DND-41 (cell line): ENCODE data around the gene PTPN23.
"Not testable (repeated sequence)": the region's sequence is repeated elsewhere in the genome, so short reads cannot be mapped to it uniquely, and the experiment has no call there.

Experiments used
- ATAC-seq: fragments of 200-7000 bp; cut with Tn5 transposase; 3 replicates; pipeline ENCODE4 v1.9.1; 2021; ENCODE audit warnings: low read depth; ENCODE audit not compliant: insufficient read depth
- DNase-seq: peaks from one replicate; pipeline ENCODE4 v3.0.0-alpha.2; 2020
- H2AFZ ChIP-seq: 2 replicates; pipeline ENCODE4 v1.6.0; 2012; ENCODE audit warnings: low read depth, low read length
- H3K27ac ChIP-seq: 2 replicates; pipeline ENCODE4 v1.5.1; 2012; ENCODE audit warnings: low read length, inconsistent platforms
- H3K27me3 ChIP-seq: fragments of 200-600 bp; sonication (generic); 2 replicates; pipeline ENCODE4 v1.6.0; 2012; ENCODE audit warnings: low read length, mild to moderate bottlenecking, inconsistent platforms; ENCODE audit not compliant: insufficient read depth, poor library complexity
- H3K36me3 ChIP-seq: 2 replicates; pipeline ENCODE4 v1.5.1; 2012; ENCODE audit warnings: low read length, inconsistent platforms; ENCODE audit not compliant: insufficient read depth
- H3K4me1 ChIP-seq: 2 replicates; pipeline ENCODE4 v1.5.1; 2012; ENCODE audit warnings: mild to moderate bottlenecking, low read length; ENCODE audit not compliant: insufficient read depth
- H3K4me2 ChIP-seq: 2 replicates; pipeline ENCODE4 v1.6.0; 2012; ENCODE audit warnings: mild to moderate bottlenecking, moderate library complexity, low read length, inconsistent platforms; ENCODE audit not compliant: insufficient read depth
- H3K4me3 ChIP-seq, 2 experiments: fragments of 200-600 bp in 1 of 2; shearing (Covaris generic) in 1 of 2; 2 replicates each; pipeline ENCODE4 v1.5.1; 2012 to 2016; ENCODE audit warnings: inconsistent platforms in 2 of 2, low read length in 2 of 2, mild to moderate bottlenecking in 2 of 2, low read depth in 1 of 2, moderate library complexity in 1 of 2
- H3K79me2 ChIP-seq: 2 replicates; pipeline ENCODE4 v1.6.0; 2012; ENCODE audit warnings: low read length, inconsistent platforms; ENCODE audit not compliant: insufficient read depth
- H3K9ac ChIP-seq: 2 replicates; pipeline ENCODE4 v1.6.0; 2012; ENCODE audit warnings: low read depth, mild to moderate bottlenecking, inconsistent platforms, low read length, moderate library complexity
- H3K9me3 ChIP-seq: 2 replicates; pipeline ENCODE4 v1.5.1; 2012; ENCODE audit warnings: low read length, moderate library complexity, mild to moderate bottlenecking, inconsistent platforms; ENCODE audit not compliant: insufficient read depth, severe bottlenecking
- H4K20me1 ChIP-seq: 2 replicates; pipeline ENCODE4 v1.6.0; 2012; ENCODE audit warnings: low read length; ENCODE audit not compliant: insufficient read depth
- CTCF ChIP-seq: IDR thresholded peaks from 2 replicates; pipeline ENCODE4 v1.5.1; 2012; ENCODE audit warnings: borderline replicate concordance, low read length, moderate library complexity, mild to moderate bottlenecking; ENCODE audit not compliant: poor library complexity, severe bottlenecking; ENCODE audit errors: extremely low read depth
- EZH2 ChIP-seq: IDR thresholded peaks from 3 replicates; pipeline ENCODE4 v1.6.1; 2012; ENCODE audit warnings: borderline replicate concordance, low read depth, mild to moderate bottlenecking, moderate library complexity, low read length, inconsistent platforms; ENCODE audit not compliant: severe bottlenecking

PTPN23 gene

GRCh38 chr3:47452453-47453215, 71.8 kb downstream of the PTPN23 start:
- DNase-seq, result no peak
- H3K27me3 ChIP-seq, result no peaks in the 10 kb centered on the region
- H3K36me3 ChIP-seq, result no peaks in the 10 kb centered on the region
- H3K9me3 ChIP-seq, result no peaks in the 10 kb centered on the region
- no peak for TF ChIP-seq CTCF
- TF ChIP-seq EZH2, result no peak
- no peak for ATAC-seq
- H3K79me2 ChIP-seq, result peaks cover 96% of the 10 kb centered on the region
- no peak overlapping the region for H3K4me2 ChIP-seq
- no peak overlapping the region for H3K27ac ChIP-seq
- no peak overlapping the region for H2AFZ ChIP-seq
- no peak overlapping the region for H3K9ac ChIP-seq
- no peak overlapping the region for H3K4me3 ChIP-seq
- H3K4me1 ChIP-seq, result no peaks in the 10 kb centered on the region
- H4K20me1 ChIP-seq, result peaks cover 25% of the 10 kb centered on the region; the same call in 1 of the 2 replicates

GRCh38 chr3:47455806-47456452, 75.1 kb downstream of the PTPN23 start:
- H3K36me3 ChIP-seq, result no peaks in the 10 kb centered on the region
- ATAC-seq (no peak), DNase-seq (no peak)
- H2AFZ ChIP-seq, result no peak overlapping the region
- no peaks in the 10 kb centered on the region for H3K9me3 ChIP-seq
- no peak overlapping the region for H3K4me3 ChIP-seq
- no peak overlapping the region for H3K4me2 ChIP-seq
- TF ChIP-seq CTCF, result no peak
- TF ChIP-seq EZH2, result no peak
- H3K27me3 ChIP-seq, result no peaks in the 10 kb centered on the region
- H3K79me2 ChIP-seq, result peaks cover 92% of the 10 kb centered on the region
- no peak overlapping the region for H3K9ac ChIP-seq
- peaks cover 21% of the 10 kb centered on the region; the same call in 1 of the 2 replicates for H4K20me1 ChIP-seq
- H3K27ac ChIP-seq, result no peak overlapping the region
- no peaks in the 10 kb centered on the region for H3K4me1 ChIP-seq

- no peak overlapping the region for H3K4me3 ChIP-seq
- no peak for TF ChIP-seq EZH2
- TF ChIP-seq CTCF, result no peak
- no peak overlapping the region for H3K27ac ChIP-seq
- H3K9me3 ChIP-seq, result no peaks in the 10 kb centered on the region
- ATAC-seq (no peak), DNase-seq (no peak)
- peaks cover 25% of the 10 kb centered on the region; the same call in 1 of the 2 replicates for H4K20me1 ChIP-seq
- no peak overlapping the region for H3K4me2 ChIP-seq
- no peak overlapping the region for H2AFZ ChIP-seq
- H3K79me2 ChIP-seq, result peaks cover 92% of the 10 kb centered on the region
- H3K27me3 ChIP-seq, result no peaks in the 10 kb centered on the region
- no peaks in the 10 kb centered on the region for H3K4me1 ChIP-seq
- no peak overlapping the region for H3K9ac ChIP-seq
- H3K36me3 ChIP-seq, result no peaks in the 10 kb centered on the region
Measured at GRCh38 chr3:47456984-47457383, 76.2 kb downstream of the PTPN23 start.

GRCh38 chr3:47459534-47460085, 78.8 kb downstream of the PTPN23 start:
- H3K4me1 ChIP-seq, H2AFZ ChIP-seq, DNase-seq, H3K4me2 ChIP-seq, H3K27me3 ChIP-seq, H3K27ac ChIP-seq, H3K4me3 ChIP-seq, H3K36me3 ChIP-seq, ATAC-seq, H3K9me3 ChIP-seq, H3K9ac ChIP-seq: not testable (repeated sequence)
- peaks cover 19% of the 10 kb centered on the region; the same call in 1 of the 2 replicates for H4K20me1 ChIP-seq
- H3K79me2 ChIP-seq, result peaks cover 91% of the 10 kb centered on the region
